Activated CD4-positive, alpha-beta memory T cell treated with anti-CD3 and anti-CD28 coated beads, Interleukin-2, amount 10 ng/mL, durations not matched to agents 7 days and 5 days (primary cell): ENCODE measurements around the gene CRYBG2. TPM values are rescaled to one million over a fixed set of nuclear protein-coding genes. Genes with fewer than 3 reads are reported as not detected.

Experiments used
- CTCF ChIA-PET: fragments of 350-600 bp; sonication (Branson Sonifier 250); formaldehyde crosslinking; loops from one replicate; lab custom pipeline; 2021; ENCODE audit warnings: antibody characterized with exemption, inconsistent platforms; lab: Charles Lee
- POLR2A ChIA-PET: fragments of 350-600 bp; sonication (Branson Sonifier 250); formaldehyde crosslinking; loops from one replicate; lab custom pipeline; 2021; ENCODE audit warnings: antibody characterized with exemption; lab: Charles Lee
- DNase-seq: peaks from one replicate; pipeline ENCODE4 v3.0.0-alpha.2; 2020
- H3K27ac Mint-ChIP-seq: one replicate; pipeline ENCODE4 v1.8.0; 2021; ENCODE audit warnings: mild to moderate bottlenecking, mixed read lengths
- H3K27me3 Mint-ChIP-seq: one replicate; pipeline ENCODE4 v1.8.0; 2021; ENCODE audit warnings: mixed read lengths
- H3K36me3 Mint-ChIP-seq: one replicate; pipeline ENCODE4 v1.8.0; 2021; ENCODE audit warnings: low read depth, mixed read lengths
- H3K4me1 Mint-ChIP-seq: one replicate; pipeline ENCODE4 v1.8.0; 2021; ENCODE audit warnings: mixed read lengths
- H3K4me3 Mint-ChIP-seq: one replicate; pipeline ENCODE4 v1.8.0; 2021; ENCODE audit warnings: mild to moderate bottlenecking, mixed read lengths
- H3K9me3 Mint-ChIP-seq: one replicate; pipeline ENCODE4 v1.8.0; 2021; ENCODE audit warnings: mixed read lengths
- total RNA-seq, 2 experiments: library from RNA; stranded (reverse); gene quantifications; one replicate each; pipeline ENCODE4 v1.2.3, GENCODE V29; 2021

CRYBG2 gene
- total RNA-seq, 2 experiments from 2014 or later, result 1.9 to 4.3 TPM

GRCh38 chr1:26368486-26368885 lies 14.6 kb upstream of the CRYBG2 start:
- peaks cover 6% of the 10 kb centered on the region for H3K27me3 Mint-ChIP-seq
- peaks cover 46% of the 10 kb centered on the region for H3K4me1 Mint-ChIP-seq

DNA sequence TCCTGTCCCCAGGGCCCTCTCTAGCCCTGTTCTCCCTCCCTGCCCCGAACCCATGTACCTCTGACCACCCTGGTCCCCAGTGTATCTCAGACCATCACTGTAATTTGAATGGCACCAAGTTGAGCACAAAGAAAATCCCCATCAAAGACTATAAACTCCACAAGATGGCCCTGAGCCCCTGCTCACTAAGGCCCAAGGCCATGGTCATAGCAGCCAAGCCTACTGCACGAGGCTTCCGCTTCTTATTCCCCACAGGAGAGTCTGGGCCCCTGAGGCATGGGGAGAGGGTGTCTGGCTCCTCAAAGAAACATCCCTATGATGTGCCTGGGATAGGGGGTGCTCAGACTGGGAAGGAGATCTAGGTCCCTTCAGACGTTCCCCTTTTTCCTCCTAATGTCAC lies 14.1 kb upstream of the CRYBG2 start:
- POLR2A ChIA-PET, result interaction anchor here (1.3 kb wide), 1 partner anchor 133 kb away, joined by 3 read pairs; no protein-coding TSS in a partner anchor
- DNase-seq, result no peak
- Mint-ChIP-seq H3K4me3 (no peak overlapping the region), H3K4me1 (peaks cover 46% of the 10 kb centered on the region), H3K27ac (no peak overlapping the region), H3K9me3 (peaks cover 6% of the 10 kb centered on the region), H3K27me3 (peaks cover 6% of the 10 kb centered on the region), H3K36me3 (peaks cover 13% of the 10 kb centered on the region)
- CTCF ChIA-PET, result no interaction called here

More at GRCh38 chr1:26368486-26368885, 14.6 kb upstream of the CRYBG2 start:
- DNase-seq, result no peak
- Mint-ChIP-seq H3K9me3 (peaks cover 6% of the 10 kb centered on the region), H3K27ac (no peak overlapping the region), H3K4me3 (no peak overlapping the region), H3K36me3 (peaks cover 13% of the 10 kb centered on the region)
- POLR2A ChIA-PET, result no interaction called here
- CTCF ChIA-PET, result interaction anchor here (2.2 kb wide), 1 partner anchor 23 kb away, joined by 6 read pairs; no protein-coding TSS in a partner anchor

DNA sequence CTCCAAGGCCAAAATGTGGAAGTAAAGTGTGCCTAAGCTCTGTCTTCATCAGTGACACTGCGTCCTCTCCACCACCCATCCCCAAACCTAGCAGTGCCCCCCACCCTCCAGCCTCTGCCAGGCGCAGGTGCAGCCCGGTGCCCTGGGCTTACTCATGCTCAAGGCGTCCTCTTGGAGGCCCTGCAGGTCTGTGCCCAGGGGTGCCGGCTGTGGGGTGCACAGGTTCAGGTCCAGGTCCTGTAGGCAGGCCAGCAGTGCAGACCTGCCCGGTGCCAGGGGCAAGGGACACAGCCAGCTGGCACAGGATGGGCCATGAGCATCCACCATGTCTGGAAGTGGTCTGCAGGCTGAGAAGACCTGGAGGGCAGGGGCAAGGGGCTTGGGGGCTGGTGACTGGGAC lies 13.5 kb upstream of the CRYBG2 start:
- CTCF ChIA-PET, result interaction anchor here (0.6 to 6.3 kb wide), 3 partner anchors 46 to 267 kb away, joined by 3 to 36 read pairs (median 3); partner anchors contain the start of gene ZNF593
- Mint-ChIP-seq H3K36me3 (peaks cover 11% of the 10 kb centered on the region), H3K9me3 (peaks cover 6% of the 10 kb centered on the region), H3K27me3 (peaks cover 6% of the 10 kb centered on the region), H3K27ac (no peak overlapping the region), H3K4me1 (peaks cover 40% of the 10 kb centered on the region), H3K4me3 (no peak overlapping the region)
- POLR2A ChIA-PET, result interaction anchor here (1.1 to 1.3 kb wide), 2 partner anchors 10 to 132 kb away, joined by 3 read pairs; no protein-coding TSS in a partner anchor
- DNase-seq, result no peak

DNA sequence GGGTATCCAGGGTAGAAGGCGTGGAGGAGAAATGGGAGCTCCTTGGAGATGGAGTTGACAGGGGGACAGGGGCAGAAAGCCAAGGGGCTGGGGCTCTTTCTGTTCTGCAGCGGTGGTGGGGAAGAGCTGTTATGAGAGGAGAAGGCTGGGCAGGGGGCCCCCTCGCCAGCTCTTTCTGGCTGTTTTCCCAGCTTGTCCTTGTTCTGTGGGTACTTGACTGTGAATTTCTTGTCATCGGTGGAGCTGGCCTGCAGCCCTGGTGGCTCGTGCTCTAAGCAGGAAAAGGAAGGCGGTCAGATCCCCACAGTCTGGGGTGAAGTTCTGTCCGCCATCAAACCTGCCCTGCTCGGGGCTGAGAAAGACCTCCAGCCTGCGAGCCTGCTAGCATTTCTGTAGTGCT lies 11.0 kb upstream of the CRYBG2 start:
- no peak for DNase-seq
- CTCF ChIA-PET, result interaction anchor here (0.9 to 8.2 kb wide), 20 partner anchors 10 to 131 kb away, joined by 3 to 67 read pairs (median 8); partner anchors contain the start of genes CEP85, SH3BGRL3 and ZNF683
- POLR2A ChIA-PET, result interaction anchor here (0.7 to 2.3 kb wide), 5 partner anchors 9 to 78 kb away, joined by 4 to 28 read pairs (median 14); partner anchors contain the start of genes CD52 and ZNF683
- H3K4me1 Mint-ChIP-seq, result peaks cover 39% of the 10 kb centered on the region
- no peak overlapping the region for H3K4me3 Mint-ChIP-seq
- H3K36me3 Mint-ChIP-seq, result no peaks in the 10 kb centered on the region
- H3K27me3 Mint-ChIP-seq, result peaks cover 23% of the 10 kb centered on the region
- no peaks in the 10 kb centered on the region for H3K9me3 Mint-ChIP-seq
- H3K27ac Mint-ChIP-seq, result no peak overlapping the region

DNA sequence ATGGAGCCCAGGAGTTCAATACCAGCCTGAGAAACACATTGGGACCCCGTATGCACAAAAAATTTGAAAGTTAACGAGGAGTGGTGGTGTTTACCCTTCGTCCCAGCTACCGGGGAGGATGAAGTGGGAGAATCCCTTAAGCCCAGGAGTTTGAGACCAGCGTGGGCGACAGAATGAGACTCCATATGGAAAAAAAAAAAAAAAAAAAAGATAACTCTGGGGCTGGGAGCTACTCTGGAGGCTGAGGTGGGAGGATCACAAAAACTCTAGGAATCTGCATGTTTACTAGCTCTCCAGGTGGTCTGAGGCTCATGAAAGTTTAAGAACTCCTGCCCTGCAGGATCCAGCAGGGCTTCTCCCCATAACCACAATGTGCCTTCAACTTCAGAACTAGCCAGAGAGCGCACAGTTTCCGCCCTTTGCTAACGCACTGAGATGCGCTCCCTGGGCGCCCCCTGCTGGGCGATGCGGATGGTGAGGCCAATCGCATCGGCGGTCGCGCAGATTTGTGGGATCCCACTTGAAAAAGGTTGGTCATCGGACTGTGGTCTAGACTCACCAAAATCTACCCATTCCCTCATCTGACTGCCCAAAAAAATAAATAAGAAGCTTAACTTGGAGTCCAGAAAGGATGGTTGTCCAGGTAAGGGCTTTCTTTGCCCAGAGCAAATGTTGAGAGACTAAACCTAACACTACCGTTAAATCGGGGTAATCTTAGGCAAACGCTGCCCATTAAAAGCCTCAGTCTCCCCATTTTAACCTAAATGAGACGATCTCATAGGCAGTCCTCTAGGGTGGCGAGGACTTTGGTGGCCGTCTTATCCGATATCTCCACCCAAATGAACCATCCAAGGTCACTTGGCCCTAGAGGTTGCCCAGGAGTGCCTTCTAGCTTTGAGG lies 9.9 kb upstream of the CRYBG2 start:
- Mint-ChIP-seq H3K4me3 (no peak overlapping the region), H3K4me1 (peaks cover 49% of the 10 kb centered on the region), H3K9me3 (no peaks in the 10 kb centered on the region), H3K27me3 (peaks cover 23% of the 10 kb centered on the region), H3K27ac (no peak overlapping the region), H3K36me3 (no peaks in the 10 kb centered on the region)
- ChIA-PET POLR2A (interaction anchor here (0.6 to 2.3 kb wide), 12 partner anchors 10 to 501 kb away, joined by 3 to 28 read pairs (median 4); partner anchors contain the start of genes CD52 and ZNF683), CTCF (interaction anchor here (0.6 to 8.2 kb wide), 38 partner anchors 11 to 218 kb away, joined by 3 to 67 read pairs (median 4); partner anchors contain the start of genes CD52, CEP85, SH3BGRL3 and UBXN11)
- peak; percentile 88 for DNase-seq

- Mint-ChIP-seq H3K4me3 (no peak overlapping the region), H3K4me1 (peaks cover 59% of the 10 kb centered on the region), H3K27me3 (peaks cover 23% of the 10 kb centered on the region), H3K9me3 (no peaks in the 10 kb centered on the region), H3K27ac (no peak overlapping the region), H3K36me3 (no peaks in the 10 kb centered on the region)
- ChIA-PET POLR2A (interaction anchor here (1.0 to 1.9 kb wide), 9 partner anchors 12 to 172 kb away, joined by 3 to 8 read pairs (median 4); partner anchors contain the start of genes CATSPER4 and SH3BGRL3), CTCF (interaction anchor here (0.6 to 8.2 kb wide), 14 partner anchors 12 to 193 kb away, joined by 3 to 67 read pairs (median 4); partner anchors contain the start of genes SH3BGRL3, ZNF593 and ZNF683)
- no peak for DNase-seq
These were observed 8.4 kb upstream of the CRYBG2 start for GRCh38 chr1:26362331-26362730.

DNA sequence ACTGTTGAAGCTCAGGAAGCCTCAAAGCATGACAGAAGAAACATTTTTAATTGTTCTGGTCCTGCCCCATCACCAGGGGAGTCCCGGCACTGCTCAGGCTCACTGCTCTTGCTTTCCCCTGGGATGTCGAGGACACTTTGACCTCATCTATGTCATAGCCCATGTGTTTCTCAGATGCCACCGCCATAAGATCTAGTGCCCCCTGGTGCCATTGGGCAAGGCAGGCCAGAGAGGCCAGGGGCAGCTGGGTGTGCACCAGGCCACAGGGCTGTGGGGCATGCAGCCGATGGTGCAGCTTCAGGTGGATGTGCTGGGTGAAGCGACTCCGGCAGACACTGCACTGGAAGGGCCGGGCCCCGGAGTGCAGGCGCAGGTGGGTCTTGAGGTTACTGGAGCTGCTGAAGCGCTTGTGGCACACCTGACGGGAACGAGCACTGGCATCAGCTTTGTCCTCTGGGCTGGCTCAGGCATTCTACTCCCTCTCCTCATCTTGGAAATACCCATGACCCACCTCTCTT lies 7.7 kb upstream of the CRYBG2 start:
- peaks cover 23% of the 10 kb centered on the region for H3K27me3 Mint-ChIP-seq
- no peak overlapping the region for H3K27ac Mint-ChIP-seq
- peaks cover 63% of the 10 kb centered on the region for H3K4me1 Mint-ChIP-seq
- DNase-seq, result no peak
- H3K36me3 Mint-ChIP-seq, result no peaks in the 10 kb centered on the region
- ChIA-PET POLR2A (interaction anchor here (1.0 to 2.1 kb wide), 6 partner anchors 14 to 172 kb away, joined by 3 to 8 read pairs (median 4); partner anchors contain the start of genes CATSPER4, CD52 and SH3BGRL3), CTCF (interaction anchor here (0.6 to 8.2 kb wide), 13 partner anchors 13 to 84 kb away, joined by 3 to 67 read pairs (median 4); partner anchors contain the start of genes SH3BGRL3 and ZNF683)
- no peak overlapping the region for H3K4me3 Mint-ChIP-seq
- H3K9me3 Mint-ChIP-seq, result no peaks in the 10 kb centered on the region

DNA sequence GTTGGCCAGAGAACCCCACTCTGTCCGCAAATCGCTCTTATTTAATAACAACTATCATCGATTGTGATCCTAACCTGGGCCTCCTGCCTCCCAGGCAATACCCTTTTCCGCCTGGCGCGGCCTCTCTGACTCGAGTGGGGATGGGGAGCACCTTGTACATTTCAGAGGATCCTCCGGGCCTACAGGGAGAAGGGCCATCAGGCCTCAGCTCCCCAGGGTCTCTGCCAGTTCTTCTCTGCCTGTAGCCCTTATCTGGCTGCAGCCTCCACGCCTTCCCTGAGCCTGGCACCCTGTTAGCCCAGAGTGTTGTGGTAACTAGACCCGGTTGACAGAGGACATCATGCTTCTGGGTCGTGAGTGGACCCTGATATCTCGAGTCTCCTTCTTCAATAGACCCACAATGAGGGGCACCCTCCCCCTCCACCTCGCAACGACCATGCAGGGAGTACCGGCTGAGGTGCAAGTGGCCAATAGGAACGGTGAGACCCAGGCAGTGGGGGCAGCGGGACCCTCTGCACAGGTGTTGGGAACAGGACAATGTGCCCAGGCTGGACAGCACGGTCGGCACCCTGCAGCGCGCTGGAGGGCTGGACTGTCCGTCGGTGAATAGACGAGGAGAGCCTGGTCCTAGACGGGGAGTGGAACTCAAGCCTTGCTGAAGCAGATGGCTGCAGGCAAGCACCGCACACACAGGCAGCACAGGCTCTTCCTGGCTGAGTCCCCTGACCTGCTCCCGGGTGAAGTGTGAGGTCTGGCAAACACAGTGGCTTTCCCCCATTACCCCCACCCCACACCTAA lies 7.1 kb upstream of the CRYBG2 start:
- Mint-ChIP-seq H3K4me3 (peak overlapping the region; percentile 58), H3K27ac (no peak overlapping the region), H3K36me3 (no peaks in the 10 kb centered on the region), H3K9me3 (no peaks in the 10 kb centered on the region), H3K27me3 (peaks cover 23% of the 10 kb centered on the region), H3K4me1 (peaks cover 64% of the 10 kb centered on the region)
- ChIA-PET POLR2A (interaction anchor here (1.0 to 3.2 kb wide), 7 partner anchors 12 to 75 kb away, joined by 3 to 16 read pairs (median 4); partner anchors contain the start of genes CD52 and ZNF683), CTCF (interaction anchor here (1.1 to 8.2 kb wide), 11 partner anchors 14 to 84 kb away, joined by 3 to 67 read pairs (median 4); partner anchors contain the start of gene SH3BGRL3)
- DNase-seq, result no peak

GRCh38 chr1:26359981-26360806 lies 6.3 kb upstream of the CRYBG2 start:
- POLR2A ChIA-PET, result interaction anchor here (1.0 to 3.2 kb wide), 8 partner anchors 10 to 74 kb away, joined by 3 to 16 read pairs (median 7); partner anchors contain the start of genes CD52 and ZNF683
- peaks cover 69% of the 10 kb centered on the region for H3K4me1 Mint-ChIP-seq
- H3K27me3 Mint-ChIP-seq, result peaks cover 22% of the 10 kb centered on the region
- no peaks in the 10 kb centered on the region for H3K36me3 Mint-ChIP-seq
- peak; percentile 52 for DNase-seq
- no peak overlapping the region for H3K27ac Mint-ChIP-seq
- H3K4me3 Mint-ChIP-seq, result peak overlapping the region; percentile 58
- H3K9me3 Mint-ChIP-seq, result no peaks in the 10 kb centered on the region
- CTCF ChIA-PET, result interaction anchor here (1.1 to 8.2 kb wide), 4 partner anchors 13 to 191 kb away, joined by 3 to 67 read pairs (median 4); partner anchors contain the start of genes SH3BGRL3 and ZNF593

DNA sequence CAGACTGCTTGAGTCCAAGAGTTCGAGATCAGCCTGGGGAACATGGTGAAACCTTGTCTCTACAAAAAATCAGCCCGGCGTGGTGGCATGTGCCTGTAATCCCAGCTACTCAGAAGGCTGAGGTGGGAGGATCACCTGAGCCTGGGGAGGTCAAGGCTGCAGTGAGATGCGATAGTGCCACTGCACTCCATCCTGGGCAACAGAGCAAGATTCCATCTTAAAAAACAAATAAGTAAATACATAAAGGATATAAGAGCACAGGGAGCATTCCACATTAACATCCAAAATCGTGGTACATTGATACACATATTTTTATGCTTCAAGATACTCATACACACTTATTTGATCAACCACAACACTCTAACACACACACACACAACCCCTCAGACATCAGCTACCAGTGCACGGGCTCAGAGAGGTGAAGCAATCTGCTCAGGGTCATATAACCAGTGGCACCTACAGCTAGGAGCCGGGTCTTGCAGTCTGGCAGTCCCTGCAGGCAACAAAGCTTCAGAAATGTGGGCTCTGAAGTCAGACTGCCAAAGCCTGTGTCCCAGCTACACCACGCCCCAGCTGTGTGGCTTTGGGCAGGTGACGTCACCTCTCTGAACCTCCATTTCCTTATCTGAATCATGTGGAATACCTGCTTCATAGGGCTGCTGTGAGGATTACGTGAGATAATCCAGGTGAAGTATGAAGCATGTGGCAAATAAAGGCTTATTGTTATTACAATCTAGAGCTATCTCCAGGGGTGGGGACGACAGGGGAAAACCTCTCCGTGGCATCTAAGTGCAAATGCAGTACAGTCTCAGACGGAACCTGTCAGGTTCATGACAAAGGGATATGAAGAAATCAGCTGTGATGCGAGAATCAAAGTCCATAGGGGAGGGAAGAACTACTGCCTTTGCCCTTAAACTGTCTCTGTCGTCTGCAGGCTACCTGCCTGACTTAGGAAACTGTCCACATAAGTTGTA lies 4.8 kb upstream of the CRYBG2 start:
- peak overlapping the region; percentile 14 for H3K4me3 Mint-ChIP-seq
- H3K9me3 Mint-ChIP-seq, result no peaks in the 10 kb centered on the region
- peaks cover 17% of the 10 kb centered on the region for H3K27me3 Mint-ChIP-seq
- POLR2A ChIA-PET, result interaction anchor here (1.1 to 3.2 kb wide), 12 partner anchors 12 to 124 kb away, joined by 3 to 18 read pairs (median 8); partner anchors contain the start of genes CD52, CEP85 and SH3BGRL3
- peak overlapping the region; percentile 48 for H3K27ac Mint-ChIP-seq
- peak; percentile 87 for DNase-seq
- CTCF ChIA-PET, result interaction anchor here (0.7 to 8.2 kb wide), 22 partner anchors 12 to 189 kb away, joined by 3 to 67 read pairs (median 5); partner anchors contain the start of genes CD52, CEP85, SH3BGRL3 and ZNF593
- no peaks in the 10 kb centered on the region for H3K36me3 Mint-ChIP-seq
- H3K4me1 Mint-ChIP-seq, result peaks cover 60% of the 10 kb centered on the region
